GM12872 (cell line): Measurements from ENCODE around the gene CRACR2A.

Experiments
- CTCF ChIP-seq: IDR thresholded peaks from 3 replicates; pipeline ENCODE4 v1.5.1; 2011; ENCODE audit warnings: low read depth, mild to moderate bottlenecking, low read length, moderate library complexity; ENCODE audit not compliant: insufficient read depth

Gene CRACR2A

DNA sequence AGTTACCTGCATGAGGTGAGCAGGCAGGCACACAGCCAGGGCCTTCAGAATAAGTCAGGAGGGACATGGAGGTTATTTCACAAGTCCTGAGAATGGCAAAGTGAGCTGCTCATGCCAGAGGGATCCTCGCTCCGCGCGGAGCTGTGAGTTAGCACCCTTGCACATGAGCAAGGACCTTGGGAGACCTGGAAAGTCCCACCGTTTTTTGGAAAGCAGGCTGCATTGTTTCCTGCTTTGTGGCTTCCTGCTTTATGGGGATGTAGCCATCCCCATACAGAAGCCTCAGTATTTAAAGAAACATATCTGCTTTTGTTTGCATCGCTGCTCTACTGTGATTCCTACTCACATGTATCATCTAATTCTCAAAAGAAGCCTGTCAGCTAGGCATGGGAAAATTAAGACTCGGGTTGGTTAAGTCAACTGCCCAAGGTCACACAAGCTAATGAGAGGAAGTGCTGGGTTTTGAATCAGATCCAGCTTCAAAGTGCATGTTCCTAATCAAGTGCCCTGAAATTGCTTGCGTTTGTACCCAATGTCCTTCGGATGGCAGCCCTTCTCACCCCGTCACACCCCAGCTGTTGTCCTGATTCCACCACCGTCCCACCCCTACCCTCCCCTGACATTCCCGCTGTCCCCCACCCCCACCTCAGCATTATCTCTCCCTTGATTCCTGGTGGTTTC is 106.2 kb downstream of the CRACR2A start:
- TF ChIP-seq CTCF = no peak

- no peak for TF ChIP-seq CTCF
These were observed 107.8 kb downstream of the CRACR2A start for GRCh38 chr12:3645091-3645490.

DNA sequence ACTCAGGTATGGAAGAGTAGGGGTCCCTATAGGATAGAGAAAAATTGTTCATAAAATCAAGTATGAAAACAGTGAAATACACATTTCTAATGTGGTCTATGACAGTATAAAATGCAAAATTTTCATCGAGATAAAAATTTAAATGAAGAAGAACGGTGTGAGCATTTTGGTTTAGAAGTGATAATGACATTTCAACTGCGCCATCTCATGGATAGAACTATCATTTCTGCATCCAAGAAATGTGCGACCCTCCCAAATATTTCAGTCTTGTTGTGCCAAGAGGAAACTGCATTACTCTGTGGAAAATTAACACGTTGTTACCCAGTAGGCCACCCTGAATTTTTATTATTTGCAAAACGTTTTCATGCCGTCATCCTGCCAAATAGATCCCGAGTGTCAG is 108.8 kb downstream of the CRACR2A start:
- no peak for TF ChIP-seq CTCF

- TF ChIP-seq CTCF = no peak
These were observed 111.4 kb downstream of the CRACR2A start for GRCh38 chr12:3641428-3642018.

DNA sequence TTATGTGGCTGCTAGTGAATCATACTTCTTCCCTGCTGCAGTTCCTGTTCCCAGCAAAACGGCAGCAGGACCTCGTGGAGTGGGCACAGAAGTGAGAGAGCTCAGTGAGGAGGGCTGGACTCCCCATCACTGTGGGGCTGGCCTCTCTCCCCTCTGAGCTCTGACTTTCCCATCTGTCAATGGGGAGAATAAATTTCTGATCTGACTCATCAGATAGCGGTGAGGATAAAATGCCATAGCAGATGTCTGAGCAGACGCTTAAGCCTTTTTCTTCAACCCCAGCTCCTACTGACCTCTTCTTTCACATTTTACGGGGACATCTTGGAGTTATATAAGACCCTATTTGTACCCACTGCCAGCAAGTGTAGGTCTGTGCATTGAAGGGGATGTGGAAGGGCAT is 116.6 kb downstream of the CRACR2A start:
- no peak for TF ChIP-seq CTCF

DNA sequence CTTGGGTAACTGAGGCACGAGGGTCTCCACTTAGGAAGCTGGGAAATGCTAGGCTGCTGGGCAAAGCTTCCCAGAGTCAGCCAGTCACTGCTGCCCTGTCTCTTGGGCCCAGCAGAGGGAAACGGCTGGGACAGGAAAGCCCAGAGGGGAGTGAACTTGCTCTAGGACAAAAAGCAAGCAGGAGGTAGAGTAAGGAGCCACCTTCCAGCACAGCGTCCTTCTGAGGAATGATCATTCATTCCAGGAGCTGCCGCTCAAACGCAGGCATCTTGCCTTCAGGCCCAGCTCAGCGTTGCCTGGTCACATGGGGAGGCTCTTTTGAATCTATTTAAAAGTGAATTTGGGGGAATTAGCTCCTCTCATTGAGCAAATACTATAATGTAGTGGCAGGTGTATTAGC is 118.6 kb downstream of the CRACR2A start:
- TF ChIP-seq CTCF = no peak

GRCh38 chr12:3633396-3633795 is 119.5 kb downstream of the CRACR2A start:
- TF ChIP-seq CTCF = no peak
